HG03575 (cell line): ENCODE measurements around the gene DENND4B.
A peak's percentile ranks its signal among the peaks of the same experiment; 100 is the strongest.
"Not testable (repeated sequence)": the region's sequence is repeated elsewhere in the genome, so short reads cannot be mapped to it uniquely, and the experiment has no call there.

Experiments used
- ATAC-seq: cut with Tn5 transposase; IDR thresholded peaks from one replicate; pipeline ENCODE4 v1.9.1; 2021; ENCODE audit not compliant: unreplicated experiment, insufficient number of reproducible peaks, low FRiP score; ENCODE audit errors: extremely low read depth

The DENND4B gene, protein sequence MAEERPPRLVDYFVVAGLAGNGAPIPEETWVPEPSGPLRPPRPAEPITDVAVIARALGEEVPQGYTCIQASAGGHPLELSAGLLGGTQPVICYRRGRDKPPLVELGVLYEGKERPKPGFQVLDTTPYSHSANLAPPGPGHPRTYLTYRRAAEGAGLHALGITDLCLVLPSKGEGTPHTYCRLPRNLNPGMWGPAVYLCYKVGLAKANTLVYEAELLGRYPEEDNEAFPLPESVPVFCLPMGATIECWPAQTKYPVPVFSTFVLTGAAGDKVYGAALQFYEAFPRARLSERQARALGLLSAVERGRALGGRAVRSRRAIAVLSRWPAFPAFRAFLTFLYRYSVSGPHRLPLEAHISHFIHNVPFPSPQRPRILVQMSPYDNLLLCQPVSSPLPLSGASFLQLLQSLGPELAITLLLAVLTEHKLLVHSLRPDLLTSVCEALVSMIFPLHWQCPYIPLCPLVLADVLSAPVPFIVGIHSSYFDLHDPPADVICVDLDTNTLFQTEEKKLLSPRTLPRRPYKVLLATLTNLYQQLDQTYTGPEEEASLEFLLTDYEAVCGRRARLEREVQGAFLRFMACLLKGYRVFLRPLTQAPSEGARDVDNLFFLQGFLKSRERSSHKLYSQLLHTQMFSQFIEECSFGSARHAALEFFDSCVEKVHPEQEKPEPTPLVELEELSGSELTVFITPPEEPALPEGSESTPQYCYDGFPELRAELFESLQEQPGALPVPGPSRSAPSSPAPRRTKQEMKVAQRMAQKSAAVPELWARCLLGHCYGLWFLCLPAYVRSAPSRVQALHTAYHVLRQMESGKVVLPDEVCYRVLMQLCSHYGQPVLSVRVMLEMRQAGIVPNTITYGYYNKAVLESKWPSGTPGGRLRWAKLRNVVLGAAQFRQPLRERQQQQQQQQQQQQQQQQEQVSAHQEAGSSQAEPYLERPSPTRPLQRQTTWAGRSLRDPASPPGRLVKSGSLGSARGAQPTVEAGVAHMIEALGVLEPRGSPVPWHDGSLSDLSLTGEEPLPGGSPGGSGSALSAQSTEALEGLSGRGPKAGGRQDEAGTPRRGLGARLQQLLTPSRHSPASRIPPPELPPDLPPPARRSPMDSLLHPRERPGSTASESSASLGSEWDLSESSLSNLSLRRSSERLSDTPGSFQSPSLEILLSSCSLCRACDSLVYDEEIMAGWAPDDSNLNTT (N-terminal part only)

DNA sequence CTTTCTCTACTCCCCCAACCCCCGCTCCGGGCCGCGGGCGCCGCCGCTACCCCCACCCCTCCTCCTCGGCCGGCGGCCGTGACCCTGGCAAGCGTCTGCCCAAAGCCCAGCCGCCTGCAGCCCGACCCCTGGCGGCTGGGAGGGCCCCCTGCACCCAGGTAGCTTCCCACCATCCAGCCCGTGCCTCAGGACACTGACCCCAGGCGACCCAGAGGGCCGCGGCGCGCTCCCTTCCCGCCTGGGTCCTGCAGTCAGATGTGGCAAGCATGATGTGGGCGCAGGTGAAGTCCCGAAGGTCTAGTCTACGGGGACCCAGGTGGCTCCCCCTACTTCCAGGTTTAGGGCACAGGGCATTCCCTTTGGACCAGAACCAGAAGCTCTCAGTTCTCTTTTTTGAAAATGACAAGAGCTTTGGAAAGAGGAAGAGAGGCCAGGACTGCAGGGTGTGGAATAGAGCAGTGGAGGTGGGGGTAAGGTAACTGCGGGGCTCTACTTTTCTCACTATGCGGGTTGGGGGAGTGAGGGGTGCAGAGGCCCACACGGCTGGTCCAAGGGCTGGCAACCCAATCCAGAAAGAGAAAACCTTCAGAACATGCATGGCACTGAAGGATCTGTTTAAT lies at the start of gene DENND4B:
Gene DENND4B (minus strand): TSS at position 97 of the 620 bp plus-strand sequence. CDS start 2,344 bp downstream, outside the sequence.
- ATAC-seq = no peak

DNA sequence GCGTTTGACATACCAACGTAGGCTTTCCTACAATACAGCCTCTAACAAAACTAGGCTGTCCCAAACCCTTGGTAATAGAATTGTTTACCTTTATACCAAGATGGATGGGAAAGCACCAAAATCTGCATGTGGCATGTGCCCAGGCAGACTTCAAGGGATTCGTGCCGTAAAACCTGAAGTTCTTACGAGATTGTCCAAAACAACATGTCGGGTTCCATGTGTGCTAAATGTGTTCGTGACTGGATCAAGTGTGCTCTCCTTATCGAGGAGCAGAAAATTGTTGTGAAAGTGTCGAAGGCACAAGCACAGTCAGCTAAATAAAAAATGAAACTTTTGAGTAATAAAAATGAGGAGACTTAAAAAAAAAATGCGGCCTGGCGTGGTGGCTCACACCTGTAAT lies 49.1 kb upstream of the DENND4B start:
- no peak for ATAC-seq

DNA sequence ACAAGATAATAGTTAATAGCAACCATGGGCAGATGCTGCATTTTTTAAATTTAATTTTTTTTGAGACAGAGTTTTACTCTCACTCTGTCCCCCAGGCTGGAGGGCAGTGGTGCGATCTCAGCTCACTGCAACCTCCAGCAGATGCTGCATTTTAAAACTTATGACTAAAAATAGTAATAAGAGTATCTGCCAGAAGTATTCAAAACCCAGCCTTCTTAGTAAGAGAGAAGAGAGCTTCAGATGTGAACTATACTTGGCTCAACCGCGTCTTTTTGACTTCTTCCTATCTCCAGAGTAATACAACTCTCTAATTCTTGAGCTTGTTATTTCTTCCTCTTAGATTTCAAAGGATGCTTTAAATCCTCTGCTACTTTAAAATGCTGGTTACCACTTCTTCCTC lies 48.7 kb upstream of the DENND4B start:
- no peak for ATAC-seq

DNA sequence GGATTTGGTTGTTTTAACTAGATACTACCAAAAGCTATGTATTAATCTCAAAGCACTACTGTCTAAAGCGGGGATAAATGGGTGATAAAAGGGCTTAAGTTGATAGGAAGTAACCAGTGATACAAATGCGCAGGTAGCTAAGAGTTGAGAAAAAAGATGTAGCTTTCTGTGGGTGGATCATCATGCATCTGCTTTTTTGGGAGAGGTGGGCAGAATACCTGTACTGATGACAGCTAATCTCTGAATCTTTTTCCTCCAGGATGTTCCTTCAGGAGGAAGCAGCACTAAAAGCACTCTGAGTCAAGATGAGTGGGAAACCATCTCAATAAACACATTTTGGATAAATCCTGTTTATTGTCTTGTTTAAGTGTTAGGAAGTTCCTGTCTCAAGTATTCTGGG lies 45.3 kb upstream of the DENND4B start:
- ATAC-seq = no peak

DNA sequence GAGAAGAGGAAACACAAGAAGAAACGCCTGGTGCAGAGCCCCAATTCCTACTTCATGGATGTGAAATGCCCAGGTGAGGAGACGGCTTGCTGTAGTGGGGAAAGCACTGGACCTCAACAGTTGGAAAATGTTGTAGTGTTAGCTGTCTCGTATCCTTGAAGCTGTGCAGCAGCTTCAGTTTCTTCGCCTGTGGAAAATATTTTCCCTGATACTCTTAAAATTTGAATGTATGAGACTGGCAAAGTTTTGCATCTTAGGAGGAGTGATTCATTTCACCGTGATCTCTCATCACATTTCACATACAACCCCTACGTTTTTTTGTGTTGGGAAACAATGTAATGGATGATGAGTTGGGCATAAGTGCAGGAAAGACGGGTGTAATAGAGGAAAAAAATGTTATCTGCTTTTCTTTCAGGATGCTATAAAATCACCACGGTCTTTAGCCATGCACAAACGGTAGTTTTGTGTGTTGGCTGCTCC lies 44.7 kb upstream of the DENND4B start:
- no peak for ATAC-seq

DNA sequence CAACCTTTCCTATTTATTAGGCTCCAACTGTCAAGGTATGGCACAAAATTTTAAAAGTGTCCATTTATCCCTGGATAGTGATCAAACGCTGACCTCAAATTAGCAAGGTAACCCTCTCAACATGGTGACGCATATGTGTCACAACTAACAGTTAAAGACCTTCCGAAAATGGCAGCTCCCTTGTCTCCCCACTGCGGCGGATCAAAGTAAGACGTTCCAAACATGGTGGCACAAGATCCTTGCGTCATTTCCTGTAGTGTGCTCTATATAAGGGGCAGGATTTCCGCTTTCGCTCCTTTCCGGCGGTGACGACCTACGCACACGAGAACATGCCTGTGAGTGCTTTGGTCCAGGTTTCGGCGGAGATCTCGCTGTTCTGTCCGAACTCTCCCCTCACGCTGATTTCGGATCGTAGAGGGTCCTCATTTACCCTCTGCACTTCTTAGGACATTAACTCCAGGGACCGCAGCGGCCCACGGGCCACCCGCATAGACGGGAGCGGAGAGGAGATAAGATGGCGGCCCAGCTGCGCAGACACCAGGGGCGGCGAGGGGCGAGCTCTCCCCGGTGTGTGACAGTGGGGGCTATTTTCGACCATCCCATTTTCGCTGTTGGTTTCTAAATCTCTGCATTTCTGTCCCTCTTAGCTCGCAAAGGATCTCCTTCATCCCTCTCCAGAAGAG lies 44.1 kb upstream of the DENND4B start, which contains the start of gene RPS27:
Gene RPS27 (plus strand): TSS at position 295 of the 683 bp plus-strand sequence. CDS start 35 bp downstream, at position 330.
- peak; percentile 43 for ATAC-seq

DNA sequence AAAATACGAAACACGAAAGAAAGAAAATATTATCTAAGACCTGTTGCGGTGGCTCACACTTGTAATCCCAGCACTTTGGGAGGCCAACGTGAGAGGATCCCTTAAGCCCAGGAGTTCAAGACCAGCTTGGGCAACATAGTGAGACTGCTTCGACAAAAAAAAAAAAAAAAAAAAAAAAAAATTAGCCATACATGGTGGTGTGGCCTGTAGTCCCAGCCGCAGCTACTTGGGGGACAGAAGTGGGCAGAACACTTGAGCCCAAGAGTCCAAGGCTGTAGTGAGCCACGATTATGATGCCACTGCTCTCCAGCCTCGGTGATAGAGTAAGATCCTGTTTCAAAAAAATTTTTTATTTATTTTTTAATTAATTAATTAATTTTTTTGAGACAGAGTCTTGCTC lies 41.1 kb upstream of the DENND4B start:
- no peak for ATAC-seq

DNA sequence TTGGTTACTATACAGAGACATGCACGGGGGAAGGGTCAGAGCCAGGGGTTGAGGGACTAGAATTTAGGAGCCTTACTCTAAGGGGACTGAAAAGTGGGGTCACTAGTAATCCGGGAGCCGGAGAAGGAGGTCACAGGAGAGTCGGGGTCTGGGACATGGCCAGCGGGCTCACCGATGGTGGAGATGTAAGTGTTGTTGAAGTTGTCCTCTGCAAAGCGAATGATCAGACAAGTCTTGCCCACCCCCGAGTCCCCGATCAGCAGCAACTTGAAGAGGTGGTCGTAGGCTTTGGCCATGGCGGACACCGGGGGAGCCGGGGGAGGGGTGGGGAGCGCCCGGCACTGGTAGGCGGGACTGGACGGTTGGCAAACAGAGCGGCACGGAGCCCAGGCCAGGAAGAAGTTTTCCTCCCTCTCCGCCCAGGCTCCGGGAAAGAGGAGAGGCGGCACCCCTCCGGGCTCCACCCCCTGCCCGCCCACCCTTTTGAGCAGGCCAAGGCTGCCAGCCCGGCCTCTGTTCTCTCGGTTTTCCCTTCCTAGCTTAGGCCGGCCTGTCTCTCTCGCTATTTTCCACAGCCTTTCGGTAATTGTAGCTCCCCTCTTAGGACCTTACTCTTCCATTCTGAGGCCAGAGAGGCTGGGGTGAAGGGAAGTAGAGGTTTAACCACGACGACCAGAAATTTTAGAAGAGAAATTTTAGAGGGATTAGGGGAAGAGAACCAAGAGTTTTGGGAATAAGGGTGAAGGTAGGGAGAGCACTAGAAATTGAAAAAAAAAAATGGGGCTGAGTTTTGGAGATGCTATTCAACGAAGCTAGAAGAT lies 39.6 kb upstream of the DENND4B start, which contains the start of gene RAB13:
Gene RAB13 (minus strand): TSS at position 399 of the 821 bp plus-strand sequence. CDS start 103 bp downstream, at position 296.
- no peak for ATAC-seq

DNA sequence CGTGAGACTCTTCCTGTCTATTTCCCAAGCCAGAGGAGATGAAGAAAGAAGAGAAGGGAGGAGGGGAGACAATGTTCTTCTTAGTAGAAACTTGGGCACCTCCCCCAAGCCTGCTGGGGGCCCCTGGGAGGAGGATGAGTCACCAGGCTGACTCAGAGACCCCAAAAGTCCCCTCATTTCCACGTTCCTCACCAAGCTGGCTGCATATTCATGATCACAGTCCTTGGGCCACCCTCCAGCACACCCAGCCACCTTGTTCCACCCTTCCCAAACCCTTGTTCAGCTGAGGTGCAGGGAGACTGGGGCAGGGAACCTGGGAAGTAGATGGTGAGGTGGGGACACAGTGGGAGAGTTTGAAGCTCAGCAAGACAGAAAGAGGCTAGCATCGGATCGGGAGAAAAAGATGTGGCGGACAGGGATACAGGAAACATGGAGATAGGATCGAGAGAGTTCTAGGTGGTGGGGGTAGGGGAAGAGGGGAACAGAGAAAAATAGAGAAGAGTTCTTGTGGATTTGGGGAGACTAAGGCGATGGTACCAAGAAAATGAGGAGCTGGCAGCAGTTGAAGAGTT lies 38.9 kb upstream of the DENND4B start:
- no peak for ATAC-seq

DNA sequence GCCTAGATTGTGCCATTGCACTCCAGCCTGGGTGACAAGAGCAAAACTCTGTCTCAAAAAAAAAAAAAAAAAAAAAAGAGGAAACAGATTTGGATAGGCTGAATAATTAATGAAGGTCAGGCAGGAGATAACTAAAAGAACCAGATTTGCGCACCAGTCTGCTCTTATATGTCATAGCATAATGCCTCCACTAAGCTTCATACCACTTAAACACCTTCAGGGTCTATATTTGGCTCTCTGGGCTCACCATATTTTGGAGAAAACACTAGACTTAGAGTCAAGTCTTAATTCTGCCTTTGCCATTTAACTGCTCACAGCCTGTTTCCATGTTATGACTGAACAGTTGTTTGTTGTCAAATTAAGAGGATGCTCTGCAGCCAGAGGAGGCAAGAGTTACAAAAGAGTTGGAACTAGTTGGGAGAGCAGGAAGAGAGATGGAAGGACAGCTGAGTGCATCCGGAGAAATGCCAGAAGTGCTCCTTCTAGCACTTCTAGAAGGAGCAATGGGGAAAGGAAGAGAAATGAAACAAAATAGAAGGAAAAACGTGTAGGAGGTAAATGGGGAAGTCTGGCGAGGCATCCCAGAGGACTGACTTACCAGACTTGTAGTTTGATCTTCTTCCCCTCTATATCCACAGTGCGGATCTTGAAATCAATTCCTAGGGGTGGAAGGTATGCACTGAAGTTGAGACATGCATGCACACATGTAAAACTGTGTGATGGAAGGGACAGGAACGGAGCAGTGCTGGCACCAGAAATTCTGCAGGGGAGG lies 37.8 kb upstream of the DENND4B start:
- no peak for ATAC-seq

DNA sequence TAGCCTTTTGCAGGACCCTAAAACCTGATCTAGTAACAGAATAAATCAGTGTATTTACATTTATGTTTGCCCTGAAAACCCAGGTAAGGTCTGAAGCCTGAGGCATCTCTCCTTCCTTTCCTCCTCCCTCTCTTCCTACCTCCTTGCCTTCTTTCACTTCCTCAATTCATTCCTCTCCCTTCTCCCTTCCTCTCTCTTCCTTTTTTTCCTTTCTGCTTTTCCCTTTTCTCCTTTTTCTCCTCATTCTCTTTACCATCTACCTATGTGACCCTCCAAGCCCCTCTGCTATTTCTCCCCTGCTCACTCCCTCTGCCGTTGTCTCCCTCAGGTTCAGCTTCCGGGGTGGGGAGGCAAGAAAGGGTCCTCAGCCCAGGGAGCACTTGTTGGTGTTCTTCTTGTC lies 35.2 kb upstream of the DENND4B start:
- ATAC-seq = not testable (repeated sequence)

DNA sequence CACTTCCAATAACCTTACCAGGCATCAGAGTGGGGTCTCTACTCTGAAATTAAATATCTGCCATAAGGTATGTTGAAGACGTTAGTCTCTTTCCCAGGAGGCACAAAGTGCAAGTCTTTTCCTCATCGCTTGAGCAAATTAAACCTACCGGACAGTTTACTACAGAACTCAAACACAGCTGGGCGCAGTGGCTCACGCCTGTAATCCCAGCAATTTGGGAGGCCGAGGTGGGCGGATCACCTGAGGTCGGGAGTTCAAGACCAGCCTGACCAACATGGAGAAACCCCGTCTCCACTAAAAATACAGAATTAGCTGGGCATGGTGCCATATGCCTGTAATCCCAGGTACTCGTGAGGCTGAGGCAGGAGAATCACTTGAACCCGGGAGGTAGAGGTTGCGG lies 32.6 kb upstream of the DENND4B start:
- not testable (repeated sequence) for ATAC-seq

DNA sequence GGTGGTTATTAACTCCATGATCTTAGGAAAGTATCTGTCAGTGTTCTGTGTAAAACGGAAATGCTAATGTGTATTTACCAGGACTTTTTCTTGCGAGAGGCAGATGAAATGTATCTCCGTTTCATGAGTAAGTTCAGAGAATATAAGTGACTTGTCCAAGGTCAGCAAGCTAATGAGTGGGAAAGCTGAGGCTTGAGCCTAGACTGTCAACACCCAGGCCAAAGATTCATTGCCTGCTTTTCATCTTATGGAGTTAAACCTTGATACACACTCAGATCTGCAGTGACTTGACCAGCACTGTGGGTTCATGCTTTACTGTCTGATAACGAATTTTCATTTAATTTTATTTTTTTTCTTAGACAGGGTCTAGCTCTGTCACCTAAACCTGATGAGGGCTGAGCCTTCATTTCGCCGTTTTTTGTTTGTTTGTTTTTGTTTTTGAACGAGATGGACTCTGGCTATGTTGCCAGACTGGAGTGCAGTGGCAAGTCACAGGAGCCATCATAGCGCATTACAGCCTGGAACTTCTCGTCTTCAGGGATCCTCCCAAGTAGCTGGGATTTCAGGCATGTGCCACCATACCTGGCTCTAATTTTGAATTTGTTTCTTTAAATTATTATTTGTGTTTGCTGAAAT lies 31.9 kb upstream of the DENND4B start:
- no peak for ATAC-seq

DNA sequence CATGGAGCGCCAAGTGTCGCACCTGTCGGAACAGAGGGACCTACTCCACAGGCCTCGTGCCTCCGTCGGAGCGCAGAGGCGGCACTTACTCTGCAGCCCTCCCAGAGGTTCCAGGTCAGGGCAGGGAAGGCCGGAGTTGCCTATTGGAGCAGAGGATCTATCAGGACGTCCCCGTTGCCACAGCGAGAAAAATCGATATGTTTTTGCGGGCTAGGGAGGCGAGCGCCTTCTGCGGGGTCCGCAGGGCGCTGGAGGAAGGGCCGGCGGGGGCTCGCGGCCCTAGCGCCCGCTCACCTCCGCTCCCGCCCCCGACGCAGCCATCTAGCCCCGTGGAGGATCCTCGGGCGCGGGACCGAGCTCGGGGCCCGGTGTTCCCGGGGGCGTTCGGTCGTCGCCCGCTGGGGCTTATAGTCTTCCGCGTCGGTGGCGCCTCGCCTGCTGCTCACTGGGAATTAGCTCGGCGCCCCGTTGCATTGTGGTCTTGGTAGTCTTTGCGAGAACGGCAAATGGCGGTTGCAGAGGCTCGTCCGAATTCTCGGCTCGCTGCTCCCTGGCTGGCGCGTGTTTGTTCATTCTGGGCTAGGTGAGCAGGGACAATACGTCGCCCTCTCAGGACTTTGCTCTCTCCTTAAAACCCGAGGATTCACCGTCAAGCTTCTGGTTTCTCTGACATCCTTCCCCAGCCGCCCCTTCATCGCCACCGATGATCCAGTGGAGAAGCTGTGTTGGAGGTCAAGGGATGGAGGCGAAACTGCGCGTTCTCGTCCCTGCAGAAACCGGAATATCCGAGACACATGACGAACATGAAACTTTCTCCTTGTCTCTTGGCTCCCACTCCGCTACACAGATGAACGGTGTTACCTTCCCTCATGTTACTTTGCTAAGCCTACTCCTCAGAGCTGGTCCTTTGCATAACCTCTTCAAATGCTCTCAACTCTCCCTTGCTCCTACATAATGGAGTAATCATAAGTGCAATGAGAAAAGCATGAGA lies 31.0 kb upstream of the DENND4B start, which contains the start of gene JTB:
Gene JTB (minus strand): TSS at position 425 of the 991 bp plus-strand sequence. CDS start 422 bp downstream, at position 3.
- no peak for ATAC-seq

DNA sequence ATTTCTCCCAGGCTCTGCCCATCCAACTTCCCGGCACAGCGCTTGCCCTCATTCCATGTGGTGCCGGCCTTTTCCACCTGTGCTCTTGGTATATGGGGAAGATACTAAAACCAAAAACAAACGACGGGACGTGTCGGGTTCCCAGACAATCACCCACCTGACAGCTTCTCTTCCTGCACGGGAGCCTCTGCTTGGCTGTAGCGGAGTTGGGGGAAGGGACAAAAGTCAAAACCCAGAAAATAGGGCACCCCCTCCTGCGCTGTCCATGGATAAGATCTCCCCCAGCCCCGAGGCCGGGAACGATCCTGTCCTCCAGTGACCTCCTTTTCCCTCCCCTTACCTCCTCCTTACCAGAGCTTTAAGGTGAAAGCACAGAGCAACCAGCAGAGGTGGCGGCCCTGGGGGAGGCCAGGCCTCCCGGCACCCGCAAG lies 30.3 kb upstream of the DENND4B start:
- ATAC-seq = no peak
